Measurements from ENCODE around the gene CLDN18.

Gene CLDN18

GRCh38 chr3:138062626-138063025 is 52.7 kb downstream of the CLDN18 start:
- Histone ChIP-seq H3K36me3 (ENCODE audit: insufficient read depth, low read length) (peaks cover 8% of the 10 kb centered on the region), H3K9ac (ENCODE audit: low read depth, low read length) (no peak overlapping the region), H3K4me1 (ENCODE audit: insufficient read depth, low read length) (0 out of 2 replicates have a peak, but pooled peaks cover 3% of the 10 kb centered on the region), H3K9me3 (ENCODE audit: control insufficient read depth, insufficient read depth, low read length) (no peaks in the 10 kb centered on the region)

GRCh38 chr3:138063416-138063815 is 53.5 kb downstream of the CLDN18 start:
- no peaks in the 10 kb centered on the region for H3K9me3 ChIP-seq (ENCODE audit: control insufficient read depth, insufficient read depth, low read length)
- H3K9ac ChIP-seq (ENCODE audit: low read depth, low read length): no peak overlapping the region
- 0 out of 2 replicates have a peak, but pooled peaks cover 3% of the 10 kb centered on the region for H3K4me1 ChIP-seq (ENCODE audit: insufficient read depth, low read length)
- H3K36me3 ChIP-seq (ENCODE audit: insufficient read depth, low read length): peaks cover 8% of the 10 kb centered on the region

- 0 out of 2 replicates have a peak, but pooled peaks cover 4% of the 10 kb centered on the region for H3K4me1 ChIP-seq (ENCODE audit: insufficient read depth, low read length)
- H3K9ac ChIP-seq (ENCODE audit: low read depth, low read length): no peak overlapping the region
- H3K36me3 ChIP-seq (ENCODE audit: insufficient read depth, low read length): peaks cover 8% of the 10 kb centered on the region
- no peaks in the 10 kb centered on the region for H3K9me3 ChIP-seq (ENCODE audit: control insufficient read depth, insufficient read depth, low read length)
Observed at GRCh38 chr3:138065949-138066348, 56.0 kb downstream of the CLDN18 start.

- Histone ChIP-seq H3K9ac (ENCODE audit: low read depth, low read length) (no peak overlapping the region), H3K4me1 (ENCODE audit: insufficient read depth, low read length) (0 out of 2 replicates have a peak, but pooled peaks cover 4% of the 10 kb centered on the region), H3K9me3 (ENCODE audit: control insufficient read depth, insufficient read depth, low read length) (no peaks in the 10 kb centered on the region), H3K36me3 (ENCODE audit: insufficient read depth, low read length) (peaks cover 8% of the 10 kb centered on the region)
Observed at GRCh38 chr3:138066383-138066782, 56.4 kb downstream of the CLDN18 start.

GRCh38 chr3:138066972-138067371 is 57.0 kb downstream of the CLDN18 start:
- Histone ChIP-seq H3K9ac (ENCODE audit: low read depth, low read length) (no peak overlapping the region), H3K36me3 (ENCODE audit: insufficient read depth, low read length) (peaks cover 8% of the 10 kb centered on the region), H3K9me3 (ENCODE audit: control insufficient read depth, insufficient read depth, low read length) (no peaks in the 10 kb centered on the region), H3K4me1 (ENCODE audit: insufficient read depth, low read length) (0 out of 2 replicates have a peak, but pooled peaks cover 4% of the 10 kb centered on the region)

GRCh38 chr3:138068046-138068445 is 58.1 kb downstream of the CLDN18 start:
- Histone ChIP-seq H3K9ac (ENCODE audit: low read depth, low read length) (no peak overlapping the region), H3K4me1 (ENCODE audit: insufficient read depth, low read length) (0 out of 2 replicates have a peak, but pooled peaks cover 4% of the 10 kb centered on the region), H3K36me3 (ENCODE audit: insufficient read depth, low read length) (peaks cover 8% of the 10 kb centered on the region), H3K9me3 (ENCODE audit: control insufficient read depth, insufficient read depth, low read length) (no peaks in the 10 kb centered on the region)

- no peak overlapping the region for H3K9ac ChIP-seq (ENCODE audit: low read depth, low read length)
- no peaks in the 10 kb centered on the region for H3K9me3 ChIP-seq (ENCODE audit: control insufficient read depth, insufficient read depth, low read length)
- H3K36me3 ChIP-seq (ENCODE audit: insufficient read depth, low read length): peaks cover 8% of the 10 kb centered on the region
- H3K4me1 ChIP-seq (ENCODE audit: insufficient read depth, low read length): 0 out of 2 replicates have a peak, but pooled peaks cover 4% of the 10 kb centered on the region
Observed at GRCh38 chr3:138068579-138069174, 58.7 kb downstream of the CLDN18 start.

- peaks cover 4% of the 10 kb centered on the region; the same call in 1 of the 2 replicates for H3K36me3 ChIP-seq (ENCODE audit: insufficient read depth, low read length)
Observed at GRCh38 chr3:138070006-138070405, 60.0 kb downstream of the CLDN18 start.

GRCh38 chr3:138072796-138073195 is 62.8 kb downstream of the CLDN18 start:
- 0 out of 2 replicates have a peak, but pooled peaks cover 4% of the 10 kb centered on the region for H3K4me1 ChIP-seq (ENCODE audit: insufficient read depth, low read length)
- H3K36me3 ChIP-seq (ENCODE audit: insufficient read depth, low read length): no peaks in the 10 kb centered on the region
- H3K9me3 ChIP-seq (ENCODE audit: control insufficient read depth, insufficient read depth, low read length): no peaks in the 10 kb centered on the region
- no peak overlapping the region for H3K9ac ChIP-seq (ENCODE audit: low read depth, low read length)

More at GRCh38 chr3:138070006-138070405, 60.0 kb downstream of the CLDN18 start:
- no peaks in the 10 kb centered on the region for H3K9me3 ChIP-seq (ENCODE audit: control insufficient read depth, insufficient read depth, low read length)
- no peak overlapping the region for H3K9ac ChIP-seq (ENCODE audit: low read depth, low read length)
- H3K4me1 ChIP-seq (ENCODE audit: insufficient read depth, low read length): 0 out of 2 replicates have a peak, but pooled peaks cover 4% of the 10 kb centered on the region

GRCh38 chr3:138078096-138078495 is 68.1 kb downstream of the CLDN18 start:
- Histone ChIP-seq H3K9ac (ENCODE audit: low read depth, low read length) (no peak overlapping the region), H3K9me3 (ENCODE audit: control insufficient read depth, insufficient read depth, low read length) (no peaks in the 10 kb centered on the region), H3K36me3 (ENCODE audit: insufficient read depth, low read length) (no peaks in the 10 kb centered on the region), H3K4me1 (ENCODE audit: insufficient read depth, low read length) (peaks cover 13% of the 10 kb centered on the region; the same call in 1 of the 2 replicates)

- H3K36me3 ChIP-seq (ENCODE audit: insufficient read depth, low read length): no peaks in the 10 kb centered on the region
- H3K9ac ChIP-seq (ENCODE audit: low read depth, low read length): no peak overlapping the region
- peaks cover 13% of the 10 kb centered on the region; the same call in 1 of the 2 replicates for H3K4me1 ChIP-seq (ENCODE audit: insufficient read depth, low read length)
- H3K9me3 ChIP-seq (ENCODE audit: control insufficient read depth, insufficient read depth, low read length): no peaks in the 10 kb centered on the region
Observed at GRCh38 chr3:138078901-138079344, 69.0 kb downstream of the CLDN18 start.

GRCh38 chr3:138079901-138080300 is 69.9 kb downstream of the CLDN18 start:
- peaks cover 13% of the 10 kb centered on the region; the same call in 1 of the 2 replicates for H3K4me1 ChIP-seq (ENCODE audit: insufficient read depth, low read length)
- H3K36me3 ChIP-seq (ENCODE audit: insufficient read depth, low read length): no peaks in the 10 kb centered on the region
- no peak overlapping the region for H3K9ac ChIP-seq (ENCODE audit: low read depth, low read length)
- H3K9me3 ChIP-seq (ENCODE audit: control insufficient read depth, insufficient read depth, low read length): no peaks in the 10 kb centered on the region

GRCh38 chr3:138081371-138082084 is 71.6 kb downstream of the CLDN18 start:
- Histone ChIP-seq H3K9me3 (ENCODE audit: control insufficient read depth, insufficient read depth, low read length) (no peaks in the 10 kb centered on the region), H3K36me3 (ENCODE audit: insufficient read depth, low read length) (no peaks in the 10 kb centered on the region), H3K4me1 (ENCODE audit: insufficient read depth, low read length) (peaks cover 13% of the 10 kb centered on the region; the same call in 1 of the 2 replicates), H3K9ac (ENCODE audit: low read depth, low read length) (no peak overlapping the region)

- Histone ChIP-seq H3K9ac (ENCODE audit: low read depth, low read length) (no peak overlapping the region), H3K4me1 (ENCODE audit: insufficient read depth, low read length) (peaks cover 13% of the 10 kb centered on the region; the same call in 1 of the 2 replicates), H3K36me3 (ENCODE audit: insufficient read depth, low read length) (no peaks in the 10 kb centered on the region)
Observed at GRCh38 chr3:138082085-138082991, 72.4 kb downstream of the CLDN18 start.

More at GRCh38 chr3:138082085-138082991, 72.4 kb downstream of the CLDN18 start:
- H3K9me3 ChIP-seq (ENCODE audit: control insufficient read depth, insufficient read depth, low read length): no peaks in the 10 kb centered on the region
